ENCODE data around the gene CLDN1.

- no peak for TF ChIP-seq CTCF (conservative IDR thresholded peaks at IDR 0.05; ENCODE audit: low read depth, low read length)
- no peak for TF ChIP-seq BHLHE40 (IDR thresholded peaks at IDR 0.05; ENCODE audit: low read depth, low read length)
- TF ChIP-seq, protein P1, sequence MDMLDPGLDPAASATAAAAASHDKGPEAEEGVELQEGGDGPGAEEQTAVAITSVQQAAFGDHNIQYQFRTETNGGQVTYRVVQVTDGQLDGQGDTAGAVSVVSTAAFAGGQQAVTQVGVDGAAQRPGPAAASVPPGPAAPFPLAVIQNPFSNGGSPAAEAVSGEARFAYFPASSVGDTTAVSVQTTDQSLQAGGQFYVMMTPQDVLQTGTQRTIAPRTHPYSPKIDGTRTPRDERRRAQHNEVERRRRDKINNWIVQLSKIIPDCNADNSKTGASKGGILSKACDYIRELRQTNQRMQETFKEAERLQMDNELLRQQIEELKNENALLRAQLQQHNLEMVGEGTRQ (IDR thresholded peaks at IDR 0.05; ENCODE audit: low read depth, low read length), result no peak
- TF ChIP-seq POLR2A (IDR thresholded peaks at IDR 0.05; ENCODE audit: low read depth, low read length), result no peak
- TF ChIP-seq NFE2L2 (IDR thresholded peaks at IDR 0.05; ENCODE audit: low read depth, low read length), result no peak
- TF ChIP-seq MAZ (IDR thresholded peaks at IDR 0.05; ENCODE audit: borderline replicate concordance, low read depth, low read length), result no peak
- no peak for TF ChIP-seq RFX5 (IDR thresholded peaks at IDR 0.05; ENCODE audit: low read depth, low read length)
- no peak for TF ChIP-seq RAD21 (IDR thresholded peaks at IDR 0.05; ENCODE audit: low read length)
- no peak for TF ChIP-seq CEBPB (IDR thresholded peaks at IDR 0.05; ENCODE audit: low read depth, low read length)
- TF ChIP-seq CHD1 (IDR thresholded peaks at IDR 0.05; ENCODE audit: low read depth, low read length), result no peak
- no peak for TF ChIP-seq SMC3 (IDR thresholded peaks at IDR 0.05; ENCODE audit: low read depth, low read length)
- TF ChIP-seq RCOR1 (IDR thresholded peaks at IDR 0.05; ENCODE audit: insufficient replicate concordance, low read length), result no peak
- TF ChIP-seq MAFK (IDR thresholded peaks at IDR 0.05; ENCODE audit: low read depth, low read length), result no peak
These were observed 32.3 kb downstream of the CLDN1 start for GRCh38 chr3:190289989-190290388.

All from IMR-90 (cell line).